Mucosa of descending colon (tissue), 3 donors: Measurements from ENCODE around the gene GSC. TPM values are rescaled to one million over a fixed set of nuclear protein-coding genes. Genes with fewer than 3 reads are reported as not detected.

Experiments used
- ATAC-seq: fragments of 200-7000 bp; cut with Tn5 transposase; one replicate; pipeline ENCODE4 v1.9.1; 2020; ENCODE audit warnings: mild to moderate bottlenecking, moderate library complexity
- DNase-seq, 3 donors: peaks; one replicate each; pipeline ENCODE4 v3.0.0-alpha.2; 2020
- H3K36me3 ChIP-seq: fragments of 200-600 bp; one replicate; pipeline ENCODE4 v1.8.0; 2021; ENCODE audit warnings: low read depth, mild to moderate bottlenecking
- H3K4me1 ChIP-seq: fragments of 200-600 bp; one replicate; pipeline ENCODE4 v1.8.0; 2021; ENCODE audit warnings: low read depth, mild to moderate bottlenecking
- H3K4me3 ChIP-seq: fragments of 200-600 bp; one replicate; pipeline ENCODE4 v1.8.0; 2021; ENCODE audit warnings: mild to moderate bottlenecking
- H3K9me3 ChIP-seq: fragments of 200-600 bp; one replicate; pipeline ENCODE4 v1.8.0; 2021; ENCODE audit warnings: mild to moderate bottlenecking
- intact Hi-C, 2 donors: fragments of 100-400 bp; cut with DNase I in 1 of 2; cut with micrococcal nuclease in 1 of 2; formaldehyde crosslinking; loops; one replicate each; pipeline versions ENCODE4 v1.11.0 to v1.11.1; 2022; cut with DNase I, micrococcal nuclease
- total RNA-seq, 3 donors: library from RNA; stranded (reverse); fragmentation: NEBNext Ultra II Directional in 2 of 3; extraction: Animal tissue kit (Norgen Biotek cat#: 25700) in 2 of 3; gene quantifications; one replicate each; pipeline versions ENCODE4 v1.2.1 to v1.2.4, GENCODE V29; 2021 to 2023
- TF ChIP-seq, protein P1 (sequence below): fragments of 200-600 bp; IDR thresholded peaks from one replicate; pipeline ENCODE4 v1.8.0; 2022; ENCODE audit warnings: antibody characterized with exemption, mild to moderate bottlenecking
- donor health status: DM: no; HTN: no; CAD: no; lungs with moderate emphysema.
- donor health status: DM: no; HTN: no; CAD: no.
- donor health status: DM: no; HTN: yes; CAD: no.

Gene GSC
- total RNA-seq, 3 donors from 2014 or later = not detected

DNA sequence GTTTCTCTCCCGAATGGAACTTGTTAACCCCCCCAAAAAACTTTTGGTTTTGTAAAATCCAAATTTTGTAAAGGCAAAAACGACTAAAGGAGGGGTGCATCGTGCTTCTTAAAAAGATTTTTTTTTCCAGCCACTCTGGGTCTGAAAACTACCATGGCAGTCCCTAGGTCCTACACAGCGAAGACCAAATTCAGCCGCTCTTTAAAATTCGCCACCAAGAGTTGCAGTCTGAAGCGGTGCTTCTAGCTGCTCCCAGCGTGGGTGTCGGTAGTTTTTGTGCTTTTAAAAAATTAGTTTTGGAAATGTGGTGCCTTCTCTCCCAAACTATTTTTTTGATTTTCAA lies 873 bp upstream of the GSC start:
- no peak overlapping the region for H3K4me3 ChIP-seq
- ATAC-seq = no peak
- intact Hi-C loops = no loop called here
- TF ChIP-seq, protein P1, sequence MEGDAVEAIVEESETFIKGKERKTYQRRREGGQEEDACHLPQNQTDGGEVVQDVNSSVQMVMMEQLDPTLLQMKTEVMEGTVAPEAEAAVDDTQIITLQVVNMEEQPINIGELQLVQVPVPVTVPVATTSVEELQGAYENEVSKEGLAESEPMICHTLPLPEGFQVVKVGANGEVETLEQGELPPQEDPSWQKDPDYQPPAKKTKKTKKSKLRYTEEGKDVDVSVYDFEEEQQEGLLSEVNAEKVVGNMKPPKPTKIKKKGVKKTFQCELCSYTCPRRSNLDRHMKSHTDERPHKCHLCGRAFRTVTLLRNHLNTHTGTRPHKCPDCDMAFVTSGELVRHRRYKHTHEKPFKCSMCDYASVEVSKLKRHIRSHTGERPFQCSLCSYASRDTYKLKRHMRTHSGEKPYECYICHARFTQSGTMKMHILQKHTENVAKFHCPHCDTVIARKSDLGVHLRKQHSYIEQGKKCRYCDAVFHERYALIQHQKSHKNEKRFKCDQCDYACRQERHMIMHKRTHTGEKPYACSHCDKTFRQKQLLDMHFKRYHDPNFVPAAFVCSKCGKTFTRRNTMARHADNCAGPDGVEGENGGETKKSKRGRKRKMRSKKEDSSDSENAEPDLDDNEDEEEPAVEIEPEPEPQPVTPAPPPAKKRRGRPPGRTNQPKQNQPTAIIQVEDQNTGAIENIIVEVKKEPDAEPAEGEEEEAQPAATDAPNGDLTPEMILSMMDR = no peak
- H3K36me3 ChIP-seq = no peaks in the 10 kb centered on the region
- H3K9me3 ChIP-seq = no peaks in the 10 kb centered on the region
- DNase-seq = no peak
- H3K4me1 ChIP-seq = peaks cover 22% of the 10 kb centered on the region

DNA sequence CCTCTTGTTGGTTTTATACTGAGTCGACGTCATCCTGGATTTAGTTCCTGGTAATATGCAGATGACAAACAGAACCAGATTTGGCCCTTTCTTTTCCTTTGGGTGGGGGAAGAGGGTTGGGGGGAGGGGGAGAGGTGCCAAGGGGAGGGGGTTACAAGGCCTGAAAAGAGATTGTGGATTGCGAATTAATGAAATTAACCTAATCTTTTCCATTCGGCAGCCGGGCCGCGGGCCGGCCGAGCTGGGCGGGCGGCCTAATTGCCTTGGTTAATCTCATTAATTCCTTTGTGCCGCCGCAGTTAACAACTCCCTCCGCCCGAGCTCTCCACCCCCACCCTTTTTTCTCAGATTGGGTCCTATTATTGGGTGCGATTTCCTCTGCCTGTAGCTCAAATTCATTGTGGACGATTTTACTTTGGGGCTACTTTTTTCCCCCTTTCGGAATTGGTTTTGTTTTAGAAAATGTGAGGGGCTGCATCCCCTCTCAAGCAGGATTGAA lies 387 bp upstream of the GSC start:
- Histone ChIP-seq H3K9me3 (no peaks in the 10 kb centered on the region), H3K36me3 (no peaks in the 10 kb centered on the region), H3K4me1 (peaks cover 22% of the 10 kb centered on the region), H3K4me3 (no peak overlapping the region)
- intact Hi-C loops = no loop called here
- DNase-seq = no peak
- TF ChIP-seq, protein P1 = no peak
- no peak for ATAC-seq

GRCh38 chr14:94768521-94769390 lies 1.2 kb downstream of the GSC start:
- Histone ChIP-seq H3K4me3 (no peak overlapping the region), H3K4me1 (peaks cover 22% of the 10 kb centered on the region), H3K9me3 (no peaks in the 10 kb centered on the region), H3K36me3 (no peaks in the 10 kb centered on the region)
- intact Hi-C loops = no loop called here
- DNase-seq = no peak
- ATAC-seq = no peak
- TF ChIP-seq, protein P1 = no peak

DNA sequence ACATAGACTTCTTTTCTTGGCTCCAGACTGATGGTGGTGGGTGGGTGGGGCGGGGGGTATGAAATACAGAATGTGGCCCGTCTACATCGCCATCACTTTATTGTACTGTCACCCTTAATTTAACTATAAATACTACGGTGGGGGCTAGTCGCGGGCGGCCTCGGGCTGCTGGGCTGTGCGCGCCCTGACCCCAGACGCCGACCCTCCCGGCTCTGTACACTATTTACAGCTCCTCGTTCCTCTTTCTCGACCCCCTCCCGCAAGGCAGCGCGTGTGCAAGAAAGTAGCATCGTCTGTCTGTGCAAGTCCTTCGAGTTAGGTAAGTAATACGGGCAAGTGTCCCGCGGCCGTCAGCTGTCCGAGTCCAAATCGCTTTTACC lies 1.8 kb downstream of the GSC start:
- TF ChIP-seq, protein P1 = no peak
- H3K4me1 ChIP-seq = peaks cover 22% of the 10 kb centered on the region
- intact Hi-C loops = no loop called here
- no peaks in the 10 kb centered on the region for H3K9me3 ChIP-seq
- no peak overlapping the region for H3K4me3 ChIP-seq
- H3K36me3 ChIP-seq = no peaks in the 10 kb centered on the region
- DNase-seq = no peak
- no peak for ATAC-seq

DNA sequence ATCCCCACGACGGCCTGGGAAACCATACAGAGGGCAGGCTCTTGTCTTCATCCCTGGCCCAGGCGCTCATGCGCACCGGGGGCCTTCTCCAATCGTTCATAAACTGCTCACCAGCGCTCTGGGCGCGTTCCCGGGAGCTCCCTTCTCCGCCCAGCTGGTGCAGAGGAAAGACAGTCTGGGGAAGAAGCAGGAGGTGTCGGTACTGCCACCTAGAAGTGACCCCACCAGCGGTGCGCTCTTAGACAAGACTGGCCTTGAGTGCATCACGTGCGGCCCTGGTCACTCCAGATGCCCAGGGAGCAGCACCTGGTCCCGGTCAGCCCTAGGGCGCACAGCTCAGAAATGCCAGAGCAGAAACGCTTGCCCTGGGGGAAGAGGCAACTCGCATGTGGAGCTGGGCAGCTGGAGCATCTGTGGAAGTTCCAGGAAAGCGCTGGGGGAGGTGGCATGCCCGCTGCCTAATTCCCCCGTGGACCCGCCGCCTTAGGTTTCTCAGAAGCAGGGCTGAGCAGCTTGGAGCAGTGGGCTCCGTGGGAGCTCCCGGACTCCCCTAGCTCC lies 2.5 kb downstream of the GSC start:
- H3K4me3 ChIP-seq = no peak overlapping the region
- no peak for ATAC-seq
- no peaks in the 10 kb centered on the region for H3K9me3 ChIP-seq
- intact Hi-C loops = no loop called here
- H3K36me3 ChIP-seq = no peaks in the 10 kb centered on the region
- H3K4me1 ChIP-seq = peaks cover 22% of the 10 kb centered on the region
- no peak for DNase-seq
- TF ChIP-seq, protein P1 = no peak
